Stimulated activated memory B cell treated with anti-CD40 and anti-IgM and Interleukin-4, amounts not matched to agents 10 μg/mL and 1 μg/mL and 100 μg/mL, for 72 hours (primary cell): Measurements from ENCODE around the gene RNFT1.
"Not testable (repeated sequence)": the region's sequence is repeated elsewhere in the genome, so short reads cannot be mapped to it uniquely, and the experiment has no call there.

Experiments
- ATAC-seq: fragments of 150-1000 bp; cut with Tn5 transposase; 2 replicates; pipeline ENCODE4 v1.10.0; 2021
- H3K27ac Mint-ChIP-seq: one replicate; pipeline ENCODE4 v1.8.0; 2022; ENCODE audit warnings: mild to moderate bottlenecking, mixed read lengths
- H3K27me3 Mint-ChIP-seq: one replicate; pipeline ENCODE4 v1.8.0; 2022; ENCODE audit warnings: mixed read lengths
- H3K36me3 Mint-ChIP-seq: one replicate; pipeline ENCODE4 v1.8.0; 2022; ENCODE audit warnings: mixed read lengths
- H3K4me1 Mint-ChIP-seq: one replicate; pipeline ENCODE4 v1.8.0; 2022; ENCODE audit warnings: mixed read lengths
- H3K4me3 Mint-ChIP-seq: one replicate; pipeline ENCODE4 v1.8.0; 2022; ENCODE audit warnings: mild to moderate bottlenecking, moderate library complexity, mixed read lengths
- H3K9me3 Mint-ChIP-seq: one replicate; pipeline ENCODE4 v1.8.0; 2022; ENCODE audit warnings: mixed read lengths

Gene RNFT1, protein sequence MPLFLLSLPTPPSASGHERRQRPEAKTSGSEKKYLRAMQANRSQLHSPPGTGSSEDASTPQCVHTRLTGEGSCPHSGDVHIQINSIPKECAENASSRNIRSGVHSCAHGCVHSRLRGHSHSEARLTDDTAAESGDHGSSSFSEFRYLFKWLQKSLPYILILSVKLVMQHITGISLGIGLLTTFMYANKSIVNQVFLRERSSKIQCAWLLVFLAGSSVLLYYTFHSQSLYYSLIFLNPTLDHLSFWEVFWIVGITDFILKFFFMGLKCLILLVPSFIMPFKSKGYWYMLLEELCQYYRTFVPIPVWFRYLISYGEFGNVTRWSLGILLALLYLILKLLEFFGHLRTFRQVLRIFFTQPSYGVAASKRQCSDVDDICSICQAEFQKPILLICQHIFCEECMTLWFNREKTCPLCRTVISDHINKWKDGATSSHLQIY

GRCh38 chr17:59964482-59965328 is at the start of gene RNFT1:
RNFT1 (minus strand) TSS chr17:59964740; CDS start chr17:59964663, 77 bp downstream.
- H3K27me3 Mint-ChIP-seq: no peaks in the 10 kb centered on the region
- no peaks in the 10 kb centered on the region for H3K9me3 Mint-ChIP-seq
- H3K36me3 Mint-ChIP-seq: peaks cover 6% of the 10 kb centered on the region
- H3K4me3 Mint-ChIP-seq: peak within 1 kb of the TSS; percentile 90
- peak; percentile 92 for ATAC-seq
- H3K27ac Mint-ChIP-seq: peak within 1 kb of the TSS; percentile 96
- H3K4me1 Mint-ChIP-seq: peaks cover 15% of the 10 kb centered on the region

DNA sequence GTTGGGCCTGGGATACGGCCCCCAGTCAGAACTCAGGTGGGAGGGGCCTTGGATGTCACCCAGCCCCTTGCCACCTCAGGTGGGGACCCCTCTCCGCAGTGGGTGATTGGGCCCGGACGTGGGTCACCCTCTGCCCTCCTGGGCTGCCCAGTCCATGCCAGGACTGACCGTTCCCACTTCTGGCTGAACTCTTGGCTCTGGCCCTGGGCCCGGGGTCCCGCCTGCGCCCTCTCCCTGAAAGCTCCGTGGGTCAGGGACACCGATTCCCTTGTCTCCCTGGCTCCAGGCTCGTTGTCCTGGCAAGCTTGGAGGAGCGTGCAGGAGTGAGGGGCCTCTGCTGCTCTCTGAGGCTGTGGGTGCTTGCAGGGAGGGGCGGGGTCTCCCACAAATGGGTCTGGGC is 44.8 kb upstream of the RNFT1 start:
- not testable (repeated sequence) for H3K27ac Mint-ChIP-seq, H3K4me1 Mint-ChIP-seq, H3K27me3 Mint-ChIP-seq, H3K4me3 Mint-ChIP-seq, H3K9me3 Mint-ChIP-seq, H3K36me3 Mint-ChIP-seq, ATAC-seq

DNA sequence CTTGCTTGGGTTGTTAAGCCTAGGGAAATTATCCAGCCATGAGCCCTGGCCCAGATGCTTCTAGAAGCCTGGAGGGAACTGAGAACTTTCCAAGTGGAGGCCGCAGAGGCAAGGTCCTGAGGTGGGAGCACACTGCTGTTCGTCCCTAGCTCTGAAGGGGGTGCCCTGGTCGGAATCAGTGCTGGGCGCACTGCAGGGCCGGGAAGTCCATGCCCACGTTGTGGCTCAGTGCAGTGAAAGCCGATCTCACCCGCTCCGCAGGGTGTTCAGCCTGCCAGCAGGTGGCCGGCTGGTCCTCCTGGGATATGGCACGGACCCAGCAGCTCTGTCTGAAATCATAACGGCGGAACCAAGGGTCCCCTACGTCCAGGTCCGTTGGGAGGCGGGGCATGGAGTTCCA is 43.8 kb upstream of the RNFT1 start:
- H3K36me3 Mint-ChIP-seq, ATAC-seq: not testable (repeated sequence)

DNA sequence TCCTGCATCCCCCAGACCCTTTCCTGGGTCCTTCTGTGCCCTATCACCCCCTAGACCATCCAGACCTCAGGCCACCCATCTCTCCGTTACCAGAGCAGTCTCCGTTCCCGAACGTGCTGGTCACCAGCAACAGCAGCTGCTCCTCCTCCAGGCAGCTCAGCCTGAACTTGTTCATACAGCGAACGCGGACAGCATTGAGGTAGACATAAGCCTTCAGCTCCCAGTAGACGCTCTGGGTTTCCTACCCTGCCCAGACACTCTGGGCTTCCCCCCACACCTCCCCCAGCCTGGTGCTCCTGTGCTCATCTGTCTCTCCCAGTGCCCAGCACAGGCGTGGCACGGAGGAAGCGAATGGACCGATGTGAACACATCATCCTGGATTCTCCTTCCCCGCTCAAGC is 41.6 kb upstream of the RNFT1 start:
- no peaks in the 10 kb centered on the region for H3K36me3 Mint-ChIP-seq
- H3K27ac Mint-ChIP-seq: no peak overlapping the region
- no peak overlapping the region for H3K4me3 Mint-ChIP-seq
- no peaks in the 10 kb centered on the region for H3K27me3 Mint-ChIP-seq
- ATAC-seq: no peak
- H3K4me1 Mint-ChIP-seq: no peaks in the 10 kb centered on the region
- no peaks in the 10 kb centered on the region for H3K9me3 Mint-ChIP-seq

More for the DNA sequence above, 43.8 kb upstream of the RNFT1 start:
- not testable (repeated sequence) for H3K4me1 Mint-ChIP-seq, H3K27ac Mint-ChIP-seq, H3K9me3 Mint-ChIP-seq, H3K27me3 Mint-ChIP-seq, H3K4me3 Mint-ChIP-seq

DNA sequence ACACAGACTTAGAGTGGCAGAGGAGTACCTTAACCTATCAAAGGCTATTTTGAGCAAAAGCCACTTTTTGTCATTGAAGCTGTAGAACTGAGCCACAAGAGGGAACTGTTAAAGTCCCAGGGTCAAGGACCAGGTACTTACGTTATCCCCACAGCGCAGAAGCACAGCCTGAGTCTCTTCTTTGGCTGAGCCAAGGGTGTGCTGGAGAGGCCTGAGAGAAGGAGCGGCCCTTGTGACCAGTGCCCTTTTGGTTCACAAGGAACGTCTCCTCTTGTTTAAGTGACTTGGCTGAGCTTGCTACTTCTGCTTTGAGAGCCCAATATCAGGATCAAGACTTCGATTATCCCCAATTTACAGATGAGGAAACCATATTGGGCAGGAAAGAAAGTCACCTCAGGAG is 40.0 kb upstream of the RNFT1 start:
- not testable (repeated sequence) for H3K36me3 Mint-ChIP-seq, H3K4me1 Mint-ChIP-seq, H3K4me3 Mint-ChIP-seq, H3K9me3 Mint-ChIP-seq, ATAC-seq, H3K27me3 Mint-ChIP-seq, H3K27ac Mint-ChIP-seq

DNA sequence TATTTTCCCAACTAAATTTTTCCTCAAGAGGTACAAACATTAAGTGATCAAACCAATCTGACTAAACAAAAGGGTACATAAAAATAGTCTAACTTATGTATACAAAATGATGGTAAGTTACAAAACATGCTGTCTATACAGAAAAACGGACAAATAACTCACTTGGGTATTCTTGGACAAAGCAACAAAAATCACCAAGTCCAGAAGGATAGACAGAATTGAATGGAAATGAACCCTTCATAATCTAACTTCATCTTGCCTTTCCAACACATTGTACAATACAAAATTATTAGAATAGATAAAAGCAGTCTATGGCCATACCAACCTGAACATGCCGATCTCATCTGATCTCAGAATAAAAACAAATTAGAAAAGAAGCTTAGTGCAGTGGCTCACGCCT is 37.9 kb upstream of the RNFT1 start:
- H3K27me3 Mint-ChIP-seq, H3K27ac Mint-ChIP-seq, H3K9me3 Mint-ChIP-seq, H3K4me1 Mint-ChIP-seq, H3K4me3 Mint-ChIP-seq, H3K36me3 Mint-ChIP-seq, ATAC-seq: not testable (repeated sequence)

DNA sequence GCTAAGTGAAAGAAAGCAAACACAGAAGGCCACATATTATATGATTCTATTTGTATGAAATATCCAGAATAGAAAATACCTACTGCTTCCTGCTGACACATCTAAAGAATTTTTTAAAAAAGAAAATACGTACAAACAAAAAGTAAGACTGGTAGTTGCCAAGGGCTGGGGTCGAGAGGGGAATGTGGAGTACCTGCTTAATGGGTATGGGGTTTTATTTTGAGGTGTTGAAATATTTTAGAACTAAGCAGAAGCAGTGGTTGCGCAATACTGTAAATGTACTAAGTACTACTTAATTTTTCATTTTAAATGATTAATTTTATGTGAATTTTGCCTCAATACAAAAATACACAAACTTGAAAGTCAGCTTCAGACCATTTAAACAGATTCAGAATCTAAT is 32.1 kb upstream of the RNFT1 start:
- H3K36me3 Mint-ChIP-seq, H3K27ac Mint-ChIP-seq, H3K9me3 Mint-ChIP-seq, H3K27me3 Mint-ChIP-seq, H3K4me1 Mint-ChIP-seq, ATAC-seq, H3K4me3 Mint-ChIP-seq: not testable (repeated sequence)

GRCh38 chr17:59975166-59975565 is 10.6 kb upstream of the RNFT1 start:
- not testable (repeated sequence) for H3K9me3 Mint-ChIP-seq, H3K36me3 Mint-ChIP-seq, H3K4me1 Mint-ChIP-seq, H3K27me3 Mint-ChIP-seq, H3K27ac Mint-ChIP-seq, ATAC-seq, H3K4me3 Mint-ChIP-seq

DNA sequence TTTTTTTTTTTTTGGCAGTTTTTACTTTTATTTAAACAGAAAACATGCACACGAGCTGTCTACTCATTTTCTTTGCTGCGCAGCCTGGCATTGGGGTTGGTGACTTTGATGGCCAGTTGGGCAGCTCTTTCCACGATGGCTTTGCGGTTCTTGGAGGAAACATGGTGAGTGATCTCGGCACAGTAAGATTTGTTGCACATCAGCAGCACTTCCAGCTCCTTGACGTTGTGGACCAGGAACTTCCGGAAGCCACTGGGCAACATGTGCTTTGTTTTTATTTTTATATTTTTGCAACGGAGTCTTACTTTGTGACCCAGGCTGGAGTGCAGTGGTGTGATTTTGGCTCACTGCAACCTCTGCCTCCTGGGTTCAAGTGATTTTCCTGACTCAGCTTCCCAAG is 8.9 kb upstream of the RNFT1 start:
- ATAC-seq, H3K4me1 Mint-ChIP-seq, H3K4me3 Mint-ChIP-seq, H3K36me3 Mint-ChIP-seq, H3K9me3 Mint-ChIP-seq, H3K27me3 Mint-ChIP-seq, H3K27ac Mint-ChIP-seq: not testable (repeated sequence)

GRCh38 chr17:59972778-59973177 is 8.2 kb upstream of the RNFT1 start:
- ATAC-seq: no peak
- Mint-ChIP-seq H3K4me3 (no peak overlapping the region), H3K27me3 (no peaks in the 10 kb centered on the region), H3K4me1 (no peaks in the 10 kb centered on the region), H3K27ac (no peak overlapping the region), H3K36me3 (no peaks in the 10 kb centered on the region), H3K9me3 (no peaks in the 10 kb centered on the region)

DNA sequence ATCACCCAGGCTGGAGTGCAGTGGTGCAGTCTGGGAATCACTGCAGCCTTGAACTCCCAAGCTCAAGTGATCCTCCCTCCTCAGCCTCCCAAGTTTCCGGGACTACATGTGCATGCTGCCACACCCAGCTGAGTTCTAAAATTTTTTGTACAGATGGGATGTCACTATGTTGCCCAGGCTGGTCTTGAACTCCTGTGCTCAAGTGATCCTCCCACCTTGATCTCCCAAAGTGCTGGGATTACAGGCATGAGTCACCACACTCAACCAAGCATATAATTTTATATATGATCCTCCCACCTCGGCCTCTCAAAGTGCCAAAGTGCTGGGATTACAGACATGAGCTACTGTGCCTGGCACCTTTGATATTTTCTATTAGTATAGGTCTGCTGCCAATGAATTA is 7.2 kb upstream of the RNFT1 start:
- not testable (repeated sequence) for H3K4me1 Mint-ChIP-seq, H3K36me3 Mint-ChIP-seq, ATAC-seq, H3K9me3 Mint-ChIP-seq, H3K27ac Mint-ChIP-seq, H3K27me3 Mint-ChIP-seq, H3K4me3 Mint-ChIP-seq

DNA sequence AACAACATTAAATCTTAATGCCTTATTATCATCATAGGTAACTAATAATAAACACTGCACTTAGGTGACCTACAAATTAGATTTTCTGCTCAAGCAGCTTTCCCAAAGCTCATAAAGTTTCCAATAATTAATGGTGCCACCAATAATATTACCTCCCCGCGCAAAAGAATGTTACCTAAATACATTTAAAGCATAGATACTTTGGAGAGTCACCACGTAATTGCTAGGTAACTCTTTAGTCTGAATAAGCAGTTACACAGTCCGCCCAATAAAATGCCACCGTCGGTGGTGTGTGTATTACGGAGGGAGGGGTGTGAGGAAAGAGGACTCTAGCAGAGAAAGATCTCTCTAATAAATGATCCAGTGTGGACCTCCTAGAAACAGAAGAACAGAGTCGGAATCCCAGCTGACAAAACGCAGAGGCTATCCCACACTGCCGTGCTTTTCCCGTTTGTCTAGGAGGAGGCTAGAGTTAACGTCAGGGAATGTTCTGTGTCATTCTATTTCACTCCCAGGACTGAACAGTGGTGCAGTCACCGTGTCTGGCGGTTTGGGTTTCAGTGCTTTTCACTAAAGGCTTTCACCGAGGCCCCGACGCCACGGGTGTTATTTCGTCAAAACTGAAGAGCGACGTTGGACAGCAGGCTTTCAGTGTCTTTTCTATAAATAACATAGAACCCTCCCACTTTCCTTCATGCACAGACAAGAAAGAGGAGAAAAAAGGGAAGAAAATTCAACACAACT is 630 bp downstream of the RNFT1 start:
- peaks cover 14% of the 10 kb centered on the region for H3K36me3 Mint-ChIP-seq
- peak; percentile 77 for ATAC-seq
- H3K27ac Mint-ChIP-seq: peak overlapping the region; percentile 96
- peaks cover 22% of the 10 kb centered on the region for H3K4me1 Mint-ChIP-seq
- H3K9me3 Mint-ChIP-seq: no peaks in the 10 kb centered on the region
- no peaks in the 10 kb centered on the region for H3K27me3 Mint-ChIP-seq
- H3K4me3 Mint-ChIP-seq: peak overlapping the region; percentile 90

GRCh38 chr17:59962739-59963318 is 1.7 kb downstream of the RNFT1 start:
- Mint-ChIP-seq H3K36me3 (peaks cover 18% of the 10 kb centered on the region), H3K4me1 (peaks cover 25% of the 10 kb centered on the region), H3K27me3 (no peaks in the 10 kb centered on the region), H3K9me3 (no peaks in the 10 kb centered on the region), H3K27ac (no peak overlapping the region), H3K4me3 (no peak overlapping the region)
- no peak for ATAC-seq

DNA sequence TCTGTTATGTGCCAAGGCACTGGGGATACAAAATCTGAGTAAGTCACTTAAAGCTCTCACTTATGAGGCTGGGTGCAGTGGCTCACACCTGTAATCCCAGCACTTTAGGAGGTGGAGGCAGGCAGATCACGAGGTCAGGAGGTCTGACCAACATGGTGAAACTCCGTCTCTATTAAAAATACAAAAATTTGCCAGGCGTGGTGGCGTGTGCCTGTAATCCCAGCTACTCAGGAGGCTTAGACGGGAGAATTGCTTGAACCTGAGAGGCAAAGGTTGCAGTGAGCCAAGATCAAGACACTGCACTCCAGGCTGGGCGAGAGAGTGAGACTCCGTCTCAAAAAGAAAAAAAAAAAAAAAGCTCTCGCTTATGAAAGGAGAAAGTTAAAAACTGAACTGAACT is 5.0 kb downstream of the RNFT1 start:
- not testable (repeated sequence) for H3K4me3 Mint-ChIP-seq, H3K9me3 Mint-ChIP-seq, H3K27me3 Mint-ChIP-seq, ATAC-seq
- peak overlapping the region; percentile 18 for H3K27ac Mint-ChIP-seq
- peaks cover 19% of the 10 kb centered on the region for H3K4me1 Mint-ChIP-seq
- peaks cover 36% of the 10 kb centered on the region for H3K36me3 Mint-ChIP-seq

GRCh38 chr17:59954856-59955255 is 9.7 kb downstream of the RNFT1 start:
- Mint-ChIP-seq H3K36me3 (peaks cover 43% of the 10 kb centered on the region), H3K9me3 (no peaks in the 10 kb centered on the region)

More at GRCh38 chr17:59954856-59955255, 9.7 kb downstream of the RNFT1 start:
- H3K27me3 Mint-ChIP-seq: no peaks in the 10 kb centered on the region
- no peak for ATAC-seq
- peaks cover 10% of the 10 kb centered on the region for H3K4me1 Mint-ChIP-seq
- no peak overlapping the region for H3K4me3 Mint-ChIP-seq
- no peak overlapping the region for H3K27ac Mint-ChIP-seq
